Esophagus squamous epithelium (tissue), 4 donors: ENCODE data around the gene DLGAP1.

Source experiments
- CTCF ChIP-seq, 6 experiments: fragments of 450-650 bp in 4 of 6; fragments of 200-600 bp in 2 of 6; sonication (generic) in 2 of 6; IDR thresholded peaks; one replicate each; pipeline ENCODE4 v1.5.1; 2016 to 2019; ENCODE audit warnings: antibody characterized with exemption in 6 of 6, mild to moderate bottlenecking in 4 of 6, moderate library complexity in 4 of 6
- POLR2A ChIP-seq, 4 donors: fragments of 450-650 bp; IDR thresholded peaks; one replicate each; pipeline ENCODE4 v1.6.1; 2017; ENCODE audit warnings: antibody characterized with exemption in 4 of 4, mild to moderate bottlenecking in 4 of 4, moderate library complexity in 3 of 4

- TF ChIP-seq CTCF (IDR thresholded peaks at IDR 0.05) (no peak), POLR2A (IDR thresholded peaks at IDR 0.05) (no peak)
These were observed 495.0 kb downstream of the DLGAP1 start for GRCh38 chr18:3960142-3960541.
